Colonic mucosa (tissue), 4 donors: ENCODE results near the gene SSNA1. TPM values are rescaled to one million over a fixed set of nuclear protein-coding genes. Genes with fewer than 3 reads are reported as not detected.

Source experiments
- DNase-seq: peaks from one replicate; pipeline ENCODE4 v3.0.0-alpha.2; 2020
- H3K27ac ChIP-seq: fragments of 200-600 bp; one replicate; pipeline ENCODE4 v1.8.0; 2021
- H3K27me3 ChIP-seq: fragments of 200-600 bp; one replicate; pipeline ENCODE4 v1.8.0; 2021
- H3K36me3 ChIP-seq: fragments of 200-600 bp; one replicate; pipeline ENCODE4 v1.8.0; 2021
- H3K4me1 ChIP-seq: fragments of 200-600 bp; one replicate; pipeline ENCODE4 v1.8.0; 2021; ENCODE audit warnings: mild to moderate bottlenecking
- H3K4me3 ChIP-seq: fragments of 200-600 bp; one replicate; pipeline ENCODE4 v1.8.0; 2021
- H3K9ac ChIP-seq, 2 donors: one replicate each; pipeline ENCODE4 v1.7.0; 2013; ENCODE audit warnings: control low read depth in 2 of 2, low read depth in 2 of 2, low read length in 2 of 2
- H3K9me3 ChIP-seq: fragments of 200-600 bp; one replicate; pipeline ENCODE4 v1.8.0; 2021
- CTCF ChIP-seq: fragments of 200-600 bp; IDR thresholded peaks from one replicate; pipeline ENCODE4 v1.8.0; 2022; ENCODE audit warnings: antibody characterized with exemption, mild to moderate bottlenecking
- intact Hi-C: fragments of 100-400 bp; cut with DNase I; formaldehyde crosslinking; loops from one replicate; pipeline ENCODE4 v1.14.1; 2022
- total RNA-seq, 2 donors: library from RNA; stranded (reverse); fragmentation: NEBNext Ultra II Directional in 1 of 2; extraction: Animal tissue kit (Norgen Biotek cat#: 25700) in 1 of 2; gene quantifications; one replicate each; pipeline ENCODE4 v1.2.1, GENCODE V29; 2021
- donor health status: healthy.
- donor health status: DM: no; HTN: no; CAD: no.
- donor health status: DM: no; HTN: no; CAD: no.

SSNA1 gene
- total RNA-seq, 2 donors from 2014 or later: 60.0 to 100 TPM

- Histone ChIP-seq H3K27ac (peak overlapping the region; percentile 90), H3K36me3 (no peaks in the 10 kb centered on the region), H3K27me3 (no peaks in the 10 kb centered on the region), H3K9ac (peak overlapping the region; percentile 87 to 92), H3K9me3 (no peaks in the 10 kb centered on the region), H3K4me1 (peaks cover 35% of the 10 kb centered on the region), H3K4me3 (peak overlapping the region; percentile 50)
- intact Hi-C loops: no loop called here
- no peak for DNase-seq
- TF ChIP-seq CTCF: no peak
These were observed 11.1 kb downstream of the SSNA1 start for GRCh38 chr9:137199411-137200121.

- no peaks in the 10 kb centered on the region for H3K9me3 ChIP-seq
- no peaks in the 10 kb centered on the region for H3K36me3 ChIP-seq
- H3K27ac ChIP-seq: peak within 1 kb of the TSS; percentile 90
- DNase-seq: peak; percentile 99
- H3K4me1 ChIP-seq: peaks cover 30% of the 10 kb centered on the region
- intact Hi-C loops: no loop called here
- peak within 1 kb of the TSS; percentile 87 to 92 for H3K9ac ChIP-seq
- peak within 1 kb of the TSS; percentile 50 for H3K4me3 ChIP-seq
- TF ChIP-seq CTCF: no peak
- H3K27me3 ChIP-seq: no peaks in the 10 kb centered on the region
These were observed 12.1 kb downstream of the SSNA1 start, which contains the start of gene TPRN for GRCh38 chr9:137200311-137201204. TPRN (minus strand) TSS chr9:137200741; CDS start chr9:137200711, 30 bp downstream.

GRCh38 chr9:137201205-137201868 lies 12.9 kb downstream of the SSNA1 start:
- no peak for DNase-seq
- H3K36me3 ChIP-seq: no peaks in the 10 kb centered on the region
- H3K4me1 ChIP-seq: peaks cover 29% of the 10 kb centered on the region
- H3K9me3 ChIP-seq: no peaks in the 10 kb centered on the region
- TF ChIP-seq CTCF: no peak
- H3K9ac ChIP-seq: peak overlapping the region; percentile 81 to 85
- peak overlapping the region; percentile 62 for H3K27ac ChIP-seq
- H3K4me3 ChIP-seq: peak overlapping the region; percentile 50
- H3K27me3 ChIP-seq: no peaks in the 10 kb centered on the region
- intact Hi-C loops: no loop called here

GRCh38 chr9:137202966-137203365 lies 14.5 kb downstream of the SSNA1 start:
- intact Hi-C loops: no loop called here
- no peak for TF ChIP-seq CTCF
- Histone ChIP-seq H3K9ac (no peak overlapping the region), H3K27me3 (no peaks in the 10 kb centered on the region), H3K27ac (no peak overlapping the region), H3K9me3 (no peaks in the 10 kb centered on the region), H3K4me1 (peaks cover 25% of the 10 kb centered on the region), H3K36me3 (no peaks in the 10 kb centered on the region), H3K4me3 (no peak overlapping the region)
- no peak for DNase-seq

GRCh38 chr9:137204731-137205125 lies 16.3 kb downstream of the SSNA1 start:
- no peak for DNase-seq
- intact Hi-C loops: no loop called here

More at GRCh38 chr9:137204731-137205125, 16.3 kb downstream of the SSNA1 start:
- Histone ChIP-seq H3K36me3 (no peaks in the 10 kb centered on the region), H3K27ac (peak overlapping the region; percentile 78), H3K9me3 (no peaks in the 10 kb centered on the region), H3K4me1 (peaks cover 24% of the 10 kb centered on the region), H3K9ac (peak overlapping the region; percentile 93 to 96), H3K27me3 (no peaks in the 10 kb centered on the region), H3K4me3 (peak overlapping the region; percentile 100)
- TF ChIP-seq CTCF: no peak
